Measurements from ENCODE around the gene DIABLO. TPM values are rescaled to one million over a fixed set of nuclear protein-coding genes. Genes with fewer than 3 reads are reported as not detected.

The DIABLO gene
- total and polyA plus RNA-seq, 9 of the 15 experiments (the other 6 are each of a cell fraction or from before 2014, with no cell fraction given), result 37.3 to 101 (median 80.1) TPM

- Histone ChIP-seq H3K27me3 (ENCODE audit: control insufficient read depth in 2 of 2, insufficient read depth in 2 of 2, low read length in 2 of 2) (no peaks in the 10 kb centered on the region), H3K36me3 (ENCODE audit: control insufficient read depth, insufficient read depth, low read length) (no peaks in the 10 kb centered on the region), H3K27ac (ENCODE audit: extremely low read depth, low read depth, low read length) (no peak overlapping the region), H3K9ac (ENCODE audit: insufficient read depth in 1 of 2, low read depth in 2 of 2, low read length in 2 of 2) (no peak overlapping the region), H3K79me2 (ENCODE audit: control insufficient read depth, insufficient read depth, low read length) (no peaks in the 10 kb centered on the region), H3K9me1 (ENCODE audit: control insufficient read depth, insufficient read depth, low read length) (no peaks in the 10 kb centered on the region), H3K4me1 (replicated peaks in 1 of 2; ENCODE audit: control insufficient read depth in 2 of 2, insufficient read depth in 2 of 2, low read length in 2 of 2) (peaks cover 5 to 19% of the 10 kb centered on the region in 2 experiments; a peak in 4 of 5 replicates), H2AFZ (ENCODE audit: low read depth, low read length) (no peak overlapping the region), H3K4me2 (ENCODE audit: insufficient read depth, low read length) (no peak overlapping the region), H3K9me3 (replicated peaks; ENCODE audit: control insufficient read depth, insufficient read depth, low read depth, low read length) (no peaks in the 10 kb centered on the region), H3K4me3 (no peak overlapping the region), H4K20me1 (replicated peaks; ENCODE audit: control insufficient read depth, insufficient read depth, low read length) (no peaks in the 10 kb centered on the region)
- DNase-seq (ENCODE audit: extremely low read depth in 1 of 4, low spot score in 3 of 4) (peak in 1 of 4 experiments; percentile 5), FAIRE-seq (no peak), ATAC-seq (no peak)
- intact Hi-C loops (cut with micrococcal nuclease) (no loop called here), in situ Hi-C loops (cut with MboI) (no loop called here)
- ChIA-PET CTCF (ENCODE audit: low intra/inter-chr PET ratio) (no interaction called here), POLR2A (no interaction called here)
- WGBS (ENCODE audit: insufficient coverage, low coverage, missing lambda C conversion rate), result 51% methylated on average over 12 of the region's 12 CpGs
- no peak for TF ChIP-seq ILF3 (IDR thresholded peaks at IDR 0.05; ENCODE audit: borderline replicate concordance)
- no peak for TF ChIP-seq NCOA4 (IDR thresholded peaks at IDR 0.05; ENCODE audit: partially characterized antibody)
- no peak for TF ChIP-seq ZNF408 (CRISPR knock-in tag; IDR thresholded peaks at IDR 0.05; ENCODE audit: low read depth)
- TF ChIP-seq ELF1 (tag; IDR thresholded peaks at IDR 0.05), result no peak
- no peak for TF ChIP-seq MAFK (IDR thresholded peaks at IDR 0.05; ENCODE audit: low read length)
- no peak for TF ChIP-seq RBM34 (IDR thresholded peaks at IDR 0.05; ENCODE audit: borderline replicate concordance, insufficient read depth, low read length)
- TF ChIP-seq MTA3 (IDR thresholded peaks at IDR 0.05; ENCODE audit: borderline replicate concordance), result no peak
- TF ChIP-seq, protein P1, sequence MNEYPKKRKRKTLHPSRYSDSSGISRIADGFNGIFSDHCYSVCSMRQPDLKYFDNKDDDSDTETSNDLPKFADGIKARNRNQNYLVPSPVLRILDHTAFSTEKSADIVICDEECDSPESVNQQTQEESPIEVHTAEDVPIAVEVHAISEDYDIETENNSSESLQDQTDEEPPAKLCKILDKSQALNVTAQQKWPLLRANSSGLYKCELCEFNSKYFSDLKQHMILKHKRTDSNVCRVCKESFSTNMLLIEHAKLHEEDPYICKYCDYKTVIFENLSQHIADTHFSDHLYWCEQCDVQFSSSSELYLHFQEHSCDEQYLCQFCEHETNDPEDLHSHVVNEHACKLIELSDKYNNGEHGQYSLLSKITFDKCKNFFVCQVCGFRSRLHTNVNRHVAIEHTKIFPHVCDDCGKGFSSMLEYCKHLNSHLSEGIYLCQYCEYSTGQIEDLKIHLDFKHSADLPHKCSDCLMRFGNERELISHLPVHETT (CRISPR knock-in tag; conservative IDR thresholded peaks at IDR 0.05 in 1 of 2, IDR thresholded peaks at IDR 0.05 in 1 of 2), result no peak
- no peak for TF ChIP-seq TOE1 (IDR thresholded peaks at IDR 0.05; ENCODE audit: borderline replicate concordance)
- TF ChIP-seq TOE1 (CRISPR knock-in tag; IDR thresholded peaks at IDR 0.05; ENCODE audit: borderline replicate concordance, low read depth), result no peak
- TF ChIP-seq POLR3G (IDR thresholded peaks at IDR 0.05; ENCODE audit: extremely low read depth, insufficient read length, insufficient replicate concordance), result no peak
- BruUV-seq (replicated peaks), result no TSS peak
These were observed 38.4 kb downstream of the DIABLO start for GRCh38 chr12:122187466-122187865.
